Activated CD4-positive, CD25-positive, alpha-beta regulatory T cell treated with anti-CD3 and anti-CD28 coated beads, Interleukin-2, amount 50 U/mL, for 16 hours (primary cell): ENCODE measurements around the gene PABPN1.
A peak's percentile ranks its signal among the peaks of the same experiment; 100 is the strongest.
"Not testable (repeated sequence)": the region's sequence is repeated elsewhere in the genome, so short reads cannot be mapped to it uniquely, and the experiment has no call there.

Experiments used
- DNase-seq: peaks from one replicate; pipeline ENCODE4 v3.0.0-alpha.2; 2020; ENCODE audit warnings: low read depth, low spot score

The PABPN1 gene

DNA sequence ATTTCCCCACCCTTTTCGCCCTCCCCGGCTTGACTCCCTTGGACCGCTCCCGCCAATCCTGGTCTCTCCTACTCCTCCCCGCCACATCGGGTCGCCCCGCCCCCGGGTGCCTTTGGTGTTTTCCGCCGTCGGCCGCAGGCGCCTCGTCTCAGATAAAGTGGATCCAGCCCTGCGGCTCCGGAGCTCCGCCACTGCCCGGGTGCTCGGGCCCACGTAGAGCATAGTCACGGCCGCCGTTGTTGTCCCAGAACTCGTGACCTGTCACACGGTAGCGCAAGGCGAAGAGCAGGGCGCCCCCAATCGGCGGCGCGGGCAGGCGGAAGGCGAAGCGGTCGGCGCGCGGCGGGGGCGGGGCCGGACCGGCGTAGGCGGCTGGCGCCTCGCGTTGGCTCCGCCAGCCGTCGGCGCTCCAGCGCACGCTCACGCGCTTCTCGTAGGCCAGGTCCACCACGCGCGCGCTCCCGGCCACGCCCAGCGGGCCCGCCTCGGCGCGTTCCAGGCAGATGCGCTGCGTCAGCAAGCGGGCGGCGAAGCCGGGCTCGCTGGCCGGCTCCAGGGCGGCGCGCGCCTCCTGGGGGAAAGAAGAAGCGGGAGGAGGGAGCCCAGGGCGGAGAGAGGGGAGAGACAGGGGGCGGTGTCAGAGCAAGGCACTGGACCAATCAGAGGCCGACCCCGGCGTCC lies 19.8 kb upstream of the PABPN1 start:
- peak; percentile 89 for DNase-seq

DNA sequence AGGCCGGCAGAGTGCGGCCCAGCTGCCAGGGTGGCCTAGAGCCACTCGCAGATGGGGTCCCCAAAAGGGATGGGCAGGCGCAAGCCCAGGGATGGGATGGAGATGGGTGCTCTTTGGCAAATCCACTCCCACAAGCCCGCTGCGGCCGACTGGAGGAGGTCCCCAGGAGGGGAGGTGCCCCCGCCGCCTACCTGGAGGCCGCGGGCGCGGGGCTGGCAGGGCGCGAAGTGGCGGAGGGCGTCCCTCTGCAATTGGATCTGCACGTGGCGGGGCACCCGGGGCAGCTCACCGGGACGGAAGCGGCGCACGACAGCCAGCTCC lies 19.3 kb upstream of the PABPN1 start:
- DNase-seq = no peak

DNA sequence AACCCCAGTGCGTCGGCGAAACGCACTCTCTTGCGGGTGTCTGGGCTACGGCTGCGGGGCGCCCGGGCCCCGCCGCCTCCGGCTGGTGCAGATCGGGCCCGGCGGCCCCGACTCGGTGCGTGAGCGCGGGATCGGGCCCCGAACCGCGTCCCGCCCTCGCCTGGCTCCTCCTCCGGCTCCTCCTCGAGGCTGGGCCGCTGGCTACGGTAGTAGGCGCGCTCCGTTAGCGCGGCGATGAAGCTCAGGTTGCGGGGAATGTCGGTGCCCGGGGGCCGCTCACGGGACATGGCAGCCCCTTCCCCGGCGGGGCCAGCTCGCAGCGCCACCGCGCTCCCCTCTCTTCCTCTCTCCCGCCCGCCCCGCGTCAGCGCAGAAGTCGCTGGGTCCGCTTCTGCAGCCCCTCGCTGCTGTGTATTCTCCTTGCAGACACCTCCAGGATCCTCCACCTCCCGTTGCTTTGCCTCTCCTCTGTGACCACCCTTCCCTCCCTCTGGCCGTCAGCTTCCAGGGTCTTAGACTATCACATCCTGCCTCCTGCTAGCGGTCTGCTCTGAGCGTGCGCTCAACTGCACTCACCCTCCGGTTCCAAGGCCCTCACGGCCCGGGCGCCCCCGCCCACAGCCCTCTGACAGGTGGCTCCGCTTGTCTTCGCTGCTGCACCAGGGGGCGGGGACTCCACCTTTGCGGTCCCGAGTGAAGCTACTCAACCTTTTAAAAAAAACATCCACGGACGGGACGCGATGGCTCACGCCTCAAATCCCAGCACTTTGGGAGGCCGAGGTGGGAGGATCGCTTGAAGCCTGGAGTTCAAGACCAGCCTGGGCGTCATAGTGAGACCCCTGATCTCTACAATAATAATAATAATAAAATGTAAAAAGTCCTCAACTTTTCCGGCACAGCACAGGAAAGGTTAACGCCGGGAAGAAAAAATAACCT lies 18.7 kb upstream of the PABPN1 start, which contains the start of gene PPP1R3E:
Gene PPP1R3E, minus strand, starts transcription at position 570 of the 936 bp plus-strand sequence. Its CDS starts 283 bp downstream, at position 287.
- DNase-seq = peak; percentile 76

- no peak for DNase-seq
These were observed 14.7 kb upstream of the PABPN1 start, which contains the start of gene BCL2L2 for GRCh38 chr14:23306412-23307145. TSS of gene BCL2L2 (plus strand) at chr14:23306833. CDS start at chr14:23307768, 935 bp downstream.

- no peak for DNase-seq
These were observed 14.1 kb upstream of the PABPN1 start for GRCh38 chr14:23307146-23307530.

GRCh38 chr14:23307687-23308644 lies 13.3 kb upstream of the PABPN1 start:
- no peak for DNase-seq

- no peak for DNase-seq
These were observed 12.4 kb upstream of the PABPN1 start for GRCh38 chr14:23308721-23309445.

DNA sequence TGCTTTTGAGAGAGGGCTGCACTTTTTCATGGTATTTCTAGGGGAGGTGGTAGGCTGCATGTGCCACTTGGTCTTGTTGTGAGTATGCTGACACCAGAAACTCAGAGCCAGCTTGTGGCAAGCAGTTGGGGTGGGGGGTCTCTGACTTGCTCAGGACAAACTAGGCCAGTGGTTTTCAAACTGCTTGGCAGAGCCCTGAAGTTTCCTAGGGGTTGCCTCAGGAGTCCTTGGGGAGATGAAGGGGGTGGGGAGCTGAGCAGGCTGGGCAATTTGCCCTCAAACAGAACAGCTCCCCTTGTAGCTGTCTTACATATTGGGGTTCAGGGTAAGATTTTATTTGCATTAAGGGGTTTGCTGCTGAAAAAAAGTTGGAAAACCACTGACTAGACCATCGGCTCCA lies 10.7 kb upstream of the PABPN1 start:
- DNase-seq = no peak

- DNase-seq = no peak
These were observed 5.0 kb upstream of the PABPN1 start for GRCh38 chr14:23316300-23316699.

DNA sequence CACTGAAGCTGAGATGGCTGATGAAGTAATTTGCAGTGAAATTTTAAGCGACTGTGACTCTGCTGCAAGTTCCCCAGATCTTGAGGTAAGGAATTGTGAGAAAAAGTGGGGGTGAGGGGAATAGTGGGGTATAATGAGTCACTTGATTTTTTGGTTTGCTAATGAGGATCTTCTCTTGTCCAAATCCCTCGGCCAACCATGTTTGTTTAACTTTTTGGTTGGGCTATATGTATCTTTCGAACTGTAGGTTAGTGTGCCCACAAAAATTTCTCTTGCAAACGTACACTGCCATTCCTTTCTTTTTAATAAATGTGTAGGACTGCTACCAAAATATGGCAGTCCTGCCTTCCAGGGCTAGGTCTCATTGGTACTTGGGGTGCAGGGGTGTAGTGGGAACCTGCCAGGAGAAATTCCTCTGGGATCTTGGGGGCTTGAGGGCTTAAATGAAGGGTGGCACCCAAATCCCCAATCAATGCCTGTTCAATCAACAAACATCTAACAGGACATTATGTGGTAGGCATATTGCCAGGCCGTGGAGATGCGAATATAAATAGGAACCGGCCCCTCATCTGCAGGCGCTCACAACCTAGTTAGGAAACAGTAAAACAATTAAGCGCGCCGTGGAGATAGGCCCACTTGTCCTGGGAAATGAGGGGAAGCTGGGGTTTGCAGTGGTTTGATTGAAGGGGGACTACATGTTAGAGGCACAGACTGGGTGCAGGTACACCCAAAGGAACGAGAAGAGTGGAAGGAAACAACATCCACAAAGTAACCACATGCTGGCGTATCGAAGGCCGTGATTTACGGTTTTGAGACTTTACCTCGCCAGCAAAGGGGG lies 1.3 kb upstream of the PABPN1 start:
- DNase-seq = no peak

DNA sequence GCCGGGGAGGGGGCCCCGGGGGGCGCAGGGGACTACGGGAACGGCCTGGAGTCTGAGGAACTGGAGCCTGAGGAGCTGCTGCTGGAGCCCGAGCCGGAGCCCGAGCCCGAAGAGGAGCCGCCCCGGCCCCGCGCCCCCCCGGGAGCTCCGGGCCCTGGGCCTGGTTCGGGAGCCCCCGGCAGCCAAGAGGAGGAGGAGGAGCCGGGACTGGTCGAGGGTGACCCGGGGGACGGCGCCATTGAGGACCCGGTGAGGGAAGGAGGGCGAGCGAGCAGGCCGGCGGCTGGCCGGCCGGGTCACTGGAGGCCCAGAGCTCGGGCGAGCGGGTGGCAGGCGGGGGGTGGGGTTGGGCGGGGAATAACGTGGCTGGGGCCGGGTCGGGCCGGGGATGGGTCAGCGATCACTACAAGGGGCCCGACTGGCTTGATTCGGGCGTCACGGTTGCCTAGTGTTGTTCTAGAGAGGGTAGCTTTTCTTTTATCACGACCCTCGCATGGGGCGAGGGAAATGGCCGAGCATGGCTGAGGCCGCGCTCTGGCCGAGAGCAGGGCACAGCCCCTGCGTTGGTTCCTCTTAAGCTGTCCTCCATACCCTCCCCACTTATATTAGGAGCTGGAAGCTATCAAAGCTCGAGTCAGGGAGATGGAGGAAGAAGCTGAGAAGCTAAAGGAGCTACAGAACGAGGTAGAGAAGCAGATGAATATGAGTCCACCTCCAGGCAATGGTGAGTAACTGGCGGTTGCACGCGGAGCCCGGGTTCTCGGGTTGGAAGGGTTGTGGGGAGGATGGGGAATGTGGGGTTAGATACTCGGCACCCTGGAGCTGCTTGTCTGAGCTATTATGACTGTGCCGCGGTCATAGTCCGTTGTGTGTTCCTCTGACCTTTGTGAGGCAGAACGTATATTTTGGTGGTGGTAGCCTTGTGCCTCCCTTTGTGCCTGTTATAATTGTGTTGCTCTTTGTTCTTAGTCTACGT lies 603 bp downstream of the PABPN1 start:
- DNase-seq = no peak

- no peak for DNase-seq
These were observed 1.6 kb downstream of the PABPN1 start for GRCh38 chr14:23322568-23323517.

- DNase-seq = no peak
These were observed 2.7 kb downstream of the PABPN1 start for GRCh38 chr14:23323838-23324454.

DNA sequence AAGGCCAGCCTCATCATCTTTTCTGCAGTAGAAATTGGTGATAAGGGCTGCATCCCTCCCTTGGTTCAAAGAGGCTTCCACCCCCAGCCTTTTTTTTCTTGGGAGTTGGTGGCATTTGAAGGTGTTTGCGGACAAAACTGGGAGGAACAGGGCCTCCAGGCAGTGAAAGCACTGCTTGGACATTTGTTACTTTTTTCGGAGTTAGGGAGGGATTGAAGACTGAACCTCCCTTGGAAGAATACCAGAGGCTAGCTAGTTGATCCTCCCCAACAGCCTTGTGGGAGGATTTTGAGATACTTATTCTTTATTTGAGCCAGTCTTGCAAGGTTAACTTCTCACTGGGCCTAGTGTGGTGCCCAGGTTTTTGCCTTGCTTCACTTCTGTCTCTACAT lies 3.2 kb downstream of the PABPN1 start:
- DNase-seq = no peak

DNA sequence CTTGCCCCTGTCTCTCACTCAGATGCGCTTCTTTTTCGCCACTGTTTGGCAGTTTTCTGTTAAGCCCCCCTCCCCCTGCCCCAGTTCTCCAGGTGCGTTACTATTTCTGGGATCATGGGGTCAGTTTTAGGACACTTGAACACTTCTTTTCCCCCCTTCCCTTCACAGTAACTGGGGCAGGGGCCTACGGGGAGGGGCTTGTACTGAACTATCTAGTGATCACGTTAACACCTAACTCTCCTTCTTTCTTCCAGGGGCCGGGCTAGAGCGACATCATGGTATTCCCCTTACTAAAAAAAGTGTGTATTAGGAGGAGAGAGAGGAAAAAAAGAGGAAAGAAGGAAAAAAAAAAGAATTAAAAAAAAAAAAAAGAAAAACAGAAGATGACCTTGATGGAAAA lies 3.7 kb downstream of the PABPN1 start:
- no peak for DNase-seq

GRCh38 chr14:23325746-23326145 lies 4.5 kb downstream of the PABPN1 start:
- DNase-seq = not testable (repeated sequence)
